ENCODE measurements around the gene ACHE.
"Not testable (repeated sequence)": the region's sequence is repeated elsewhere in the genome, so short reads cannot be mapped to it uniquely, and the experiment has no call there.

Gene ACHE

GRCh38 chr7:100865372-100865911 is 30.2 kb downstream of the ACHE start:
- no peak for DNase-seq (ENCODE audit: insufficient read length, low spot score)
- peak; percentile 58 for FAIRE-seq
- TF ChIP-seq TAF1 (IDR thresholded peaks at IDR 0.05; ENCODE audit: low read depth, low read length) (no peak), POLR2A (IDR thresholded peaks at IDR 0.05; ENCODE audit: low read depth, low read length) (no peak), PAX5 (IDR thresholded peaks at IDR 0.05; ENCODE audit: insufficient read depth, low read length, severe bottlenecking) (no peak), POU2F2 (IDR thresholded peaks at IDR 0.05; ENCODE audit: low read depth, low read length) (no peak), POLR2AphosphoS5 (IDR thresholded peaks at IDR 0.05; ENCODE audit: low read depth, low read length) (no peak), SPI1 (IDR thresholded peaks at IDR 0.05; ENCODE audit: low read depth, low read length) (no peak)

GRCh38 chr7:100864263-100864845 is 31.3 kb downstream of the ACHE start:
- no peak for TF ChIP-seq PAX5 (IDR thresholded peaks at IDR 0.05; ENCODE audit: insufficient read depth, low read length, severe bottlenecking)
- TF ChIP-seq SPI1 (IDR thresholded peaks at IDR 0.05; ENCODE audit: low read depth, low read length) = no peak
- no peak for TF ChIP-seq POLR2A (IDR thresholded peaks at IDR 0.05; ENCODE audit: low read depth, low read length)
- no peak for TF ChIP-seq POLR2AphosphoS5 (IDR thresholded peaks at IDR 0.05; ENCODE audit: low read depth, low read length)
- TF ChIP-seq TAF1 (IDR thresholded peaks at IDR 0.05; ENCODE audit: low read depth, low read length) = no peak
- no peak for TF ChIP-seq POU2F2 (IDR thresholded peaks at IDR 0.05; ENCODE audit: low read depth, low read length)
- FAIRE-seq (no peak), DNase-seq (ENCODE audit: insufficient read length, low spot score) (no peak)

GRCh38 chr7:100863406-100863950 is 32.2 kb downstream of the ACHE start:
- DNase-seq (ENCODE audit: insufficient read length, low spot score) = no peak
- TF ChIP-seq POLR2A (IDR thresholded peaks at IDR 0.05; ENCODE audit: low read depth, low read length) (no peak), POLR2AphosphoS5 (IDR thresholded peaks at IDR 0.05; ENCODE audit: low read depth, low read length) (no peak), SPI1 (IDR thresholded peaks at IDR 0.05; ENCODE audit: low read depth, low read length) (no peak), POU2F2 (IDR thresholded peaks at IDR 0.05; ENCODE audit: low read depth, low read length) (no peak), TAF1 (IDR thresholded peaks at IDR 0.05; ENCODE audit: low read depth, low read length) (no peak), PAX5 (IDR thresholded peaks at IDR 0.05; ENCODE audit: insufficient read depth, low read length, severe bottlenecking) (no peak)
- FAIRE-seq = no peak

- FAIRE-seq (no peak), DNase-seq (ENCODE audit: insufficient read length, low spot score) (no peak)
- no peak for TF ChIP-seq SPI1 (IDR thresholded peaks at IDR 0.05; ENCODE audit: low read depth, low read length)
- no peak for TF ChIP-seq POU2F2 (IDR thresholded peaks at IDR 0.05; ENCODE audit: low read depth, low read length)
- no peak for TF ChIP-seq TAF1 (IDR thresholded peaks at IDR 0.05; ENCODE audit: low read depth, low read length)
- TF ChIP-seq PAX5 (IDR thresholded peaks at IDR 0.05; ENCODE audit: insufficient read depth, low read length, severe bottlenecking) = no peak
- TF ChIP-seq POLR2A (IDR thresholded peaks at IDR 0.05; ENCODE audit: low read depth, low read length) = no peak
- TF ChIP-seq POLR2AphosphoS5 (IDR thresholded peaks at IDR 0.05; ENCODE audit: low read depth, low read length) = no peak
These were observed 34.1 kb downstream of the ACHE start for GRCh38 chr7:100861616-100861985.

GRCh38 chr7:100860702-100861615 is 34.7 kb downstream of the ACHE start:
- no peak for FAIRE-seq
- TF ChIP-seq POLR2A (IDR thresholded peaks at IDR 0.05; ENCODE audit: low read depth, low read length) (no peak), POU2F2 (IDR thresholded peaks at IDR 0.05; ENCODE audit: low read depth, low read length) (no peak), PAX5 (IDR thresholded peaks at IDR 0.05; ENCODE audit: insufficient read depth, low read length, severe bottlenecking) (no peak), POLR2AphosphoS5 (IDR thresholded peaks at IDR 0.05; ENCODE audit: low read depth, low read length) (no peak), TAF1 (IDR thresholded peaks at IDR 0.05; ENCODE audit: low read depth, low read length) (no peak), SPI1 (IDR thresholded peaks at IDR 0.05; ENCODE audit: low read depth, low read length) (no peak)
- DNase-seq (ENCODE audit: insufficient read length, low spot score) = no peak

GRCh38 chr7:100859856-100860255 is 35.8 kb downstream of the ACHE start:
- no peak for FAIRE-seq
- DNase-seq (ENCODE audit: insufficient read length, low spot score) = no peak
- TF ChIP-seq POLR2A (IDR thresholded peaks at IDR 0.05; ENCODE audit: low read depth, low read length) (no peak), TAF1 (IDR thresholded peaks at IDR 0.05; ENCODE audit: low read depth, low read length) (no peak), POU2F2 (IDR thresholded peaks at IDR 0.05; ENCODE audit: low read depth, low read length) (no peak), SPI1 (IDR thresholded peaks at IDR 0.05; ENCODE audit: low read depth, low read length) (no peak), PAX5 (IDR thresholded peaks at IDR 0.05; ENCODE audit: insufficient read depth, low read length, severe bottlenecking) (no peak), POLR2AphosphoS5 (IDR thresholded peaks at IDR 0.05; ENCODE audit: low read depth, low read length) (no peak)

GRCh38 chr7:100856871-100857282 is 38.8 kb downstream of the ACHE start:
- no peak for TF ChIP-seq POLR2A (IDR thresholded peaks at IDR 0.05; ENCODE audit: low read depth, low read length)
- no peak for TF ChIP-seq TAF1 (IDR thresholded peaks at IDR 0.05; ENCODE audit: low read depth, low read length)
- TF ChIP-seq POLR2AphosphoS5 (IDR thresholded peaks at IDR 0.05; ENCODE audit: low read depth, low read length) = no peak
- TF ChIP-seq POU2F2 (IDR thresholded peaks at IDR 0.05; ENCODE audit: low read depth, low read length) = no peak
- no peak for TF ChIP-seq SPI1 (IDR thresholded peaks at IDR 0.05; ENCODE audit: low read depth, low read length)
- TF ChIP-seq PAX5 (IDR thresholded peaks at IDR 0.05; ENCODE audit: insufficient read depth, low read length, severe bottlenecking) = no peak
- no peak for DNase-seq (ENCODE audit: insufficient read length, low spot score)
- FAIRE-seq = no peak

- DNase-seq (ENCODE audit: insufficient read length, low spot score) (no peak), FAIRE-seq (no peak)
- no peak for TF ChIP-seq POU2F2 (IDR thresholded peaks at IDR 0.05; ENCODE audit: low read depth, low read length)
These were observed 40.2 kb downstream of the ACHE start for GRCh38 chr7:100855515-100855914.

GRCh38 chr7:100854899-100855298 is 40.8 kb downstream of the ACHE start:
- not testable (repeated sequence) for DNase-seq (ENCODE audit: insufficient read length, low spot score)

More at GRCh38 chr7:100854899-100855298, 40.8 kb downstream of the ACHE start:
- FAIRE-seq = not testable (repeated sequence)
